SU-DHL-6 (cell line): ENCODE results near the gene CCL4L2.
A peak's percentile ranks its signal among the peaks of the same experiment; 100 is the strongest.
"Not testable (repeated sequence)": the region's sequence is repeated elsewhere in the genome, so short reads cannot be mapped to it uniquely, and the experiment has no call there.

Source experiments
- H2AFZ ChIP-seq: fragments of 200-600 bp; sonication (generic); 2 replicates; pipeline ENCODE4 v1.6.1; 2014; ENCODE audit warnings: low read depth, mild to moderate bottlenecking, moderate library complexity, mixed read lengths, antibody characterized with exemption, low read length; ENCODE audit not compliant: severe bottlenecking
- H3F3A ChIP-seq: fragments of 200-600 bp; shearing (Covaris generic); 2 replicates; pipeline ENCODE4 v1.6.0; 2016; ENCODE audit warnings: antibody characterized with exemption, mild to moderate bottlenecking; ENCODE audit not compliant: insufficient read depth
- H3K27ac ChIP-seq: fragments of 200-600 bp; sonication (generic); 2 replicates; pipeline ENCODE4 v1.5.1; 2016; ENCODE audit warnings: low read depth, mild to moderate bottlenecking, low read length, moderate library complexity, mixed read lengths
- H3K27me3 ChIP-seq: fragments of 200-600 bp; sonication (generic), shearing (Covaris generic); 2 replicates; pipeline ENCODE4 v1.6.0; 2014; ENCODE audit warnings: mild to moderate bottlenecking, low read length
- H3K36me3 ChIP-seq: fragments of 200-600 bp; sonication (generic); 2 replicates; pipeline ENCODE4 v1.6.1; 2014; ENCODE audit warnings: mild to moderate bottlenecking, low read length, mixed read lengths
- H3K4me2 ChIP-seq: fragments of 300-600, 200-600 bp; shearing (Covaris generic), sonication (generic); 2 replicates; pipeline ENCODE4 v1.6.0; 2014; ENCODE audit warnings: low read length, low read depth, mild to moderate bottlenecking; ENCODE audit not compliant: poor library complexity, severe bottlenecking
- H3K4me3 ChIP-seq: fragments of 200-600 bp; sonication (generic); 2 replicates; pipeline ENCODE4 v1.5.1; 2014; ENCODE audit warnings: antibody characterized with exemption, low read length, mild to moderate bottlenecking, mixed read lengths; ENCODE audit not compliant: insufficient read depth, poor library complexity, severe bottlenecking
- H3K79me2 ChIP-seq: fragments of 200-600 bp; sonication (generic); 2 replicates; pipeline ENCODE4 v1.6.1; 2014; ENCODE audit warnings: mild to moderate bottlenecking, low read length, moderate library complexity; ENCODE audit not compliant: insufficient read depth
- H3K9ac ChIP-seq: fragments of 200-600 bp; sonication (generic); 2 replicates; pipeline ENCODE4 v1.7.0; 2014; ENCODE audit warnings: mild to moderate bottlenecking, low read length
- H3K9me2 ChIP-seq: fragments of 200-600 bp; sonication (generic); replicated peaks from 2 replicates; pipeline ENCODE4 v1.6.1; 2014; ENCODE audit warnings: low read length; ENCODE audit not compliant: insufficient read depth
- H3K9me3 ChIP-seq: fragments of 200-600 bp; sonication (generic); 2 replicates; pipeline ENCODE4 v1.6.1; 2014; ENCODE audit warnings: low read length, mixed read lengths; ENCODE audit not compliant: insufficient read depth
- H4K20me1 ChIP-seq: fragments of 200-600 bp; sonication (generic); 2 replicates; pipeline ENCODE4 v1.6.1; 2014; ENCODE audit warnings: low read depth, mild to moderate bottlenecking, antibody characterized with exemption, low read length, moderate library complexity, mixed read lengths
- EZH2phosphoT487 ChIP-seq: fragments of 200-600 bp; sonication (generic), shearing (Covaris generic); conservative IDR thresholded peaks from 2 replicates; pipeline ENCODE4 v1.6.1; 2018; ENCODE audit warnings: mild to moderate bottlenecking, antibody characterized with exemption, low read length, moderate library complexity, mixed read lengths
- TF ChIP-seq, protein P1 (sequence below): fragments of 200-600 bp; sonication (generic); IDR thresholded peaks from one replicate; pipeline ENCODE4 v1.5.1; 2017; ENCODE audit warnings: antibody characterized with exemption, mild to moderate bottlenecking, low read length, moderate library complexity; ENCODE audit not compliant: insufficient read depth, poor library complexity, severe bottlenecking

The CCL4L2 gene

DNA sequence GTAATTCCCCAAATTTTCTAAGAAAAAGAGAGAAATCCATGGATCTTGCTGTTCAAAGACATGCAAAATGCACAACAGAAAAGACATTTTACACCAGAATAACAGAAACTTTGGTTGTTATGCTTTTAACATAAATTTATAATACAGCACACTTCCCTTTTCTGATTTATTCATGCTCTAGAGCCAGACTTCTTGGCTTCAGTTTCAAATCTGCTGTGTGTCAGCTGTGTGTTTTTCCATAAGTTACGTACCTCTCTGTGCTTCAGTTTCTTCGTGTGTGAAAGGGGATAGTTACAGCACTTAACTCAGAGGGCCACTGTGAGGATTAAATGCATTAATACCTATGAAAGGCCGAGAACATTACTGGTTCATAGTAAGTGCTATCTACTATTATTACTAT is 7.5 kb upstream of the CCL4L2 start:
- Histone ChIP-seq H3K4me2 (peak overlapping the region; percentile 27), H3K9ac (peak overlapping the region; percentile 4; the same call in 1 of the 2 replicates), H3K27ac (peak overlapping the region; percentile 35), H3K4me3 (no peak overlapping the region), H4K20me1 (no peaks in the 10 kb centered on the region), H3K27me3 (no peaks in the 10 kb centered on the region), H3K9me3 (no peaks in the 10 kb centered on the region), H3F3A (no peaks in the 10 kb centered on the region), H3K9me2 (no peaks in the 10 kb centered on the region), H3K79me2 (no peaks in the 10 kb centered on the region), H2AFZ (peak overlapping the region; percentile 0), H3K36me3 (no peaks in the 10 kb centered on the region)
- no peak for TF ChIP-seq EZH2phosphoT487
- TF ChIP-seq, protein P1, sequence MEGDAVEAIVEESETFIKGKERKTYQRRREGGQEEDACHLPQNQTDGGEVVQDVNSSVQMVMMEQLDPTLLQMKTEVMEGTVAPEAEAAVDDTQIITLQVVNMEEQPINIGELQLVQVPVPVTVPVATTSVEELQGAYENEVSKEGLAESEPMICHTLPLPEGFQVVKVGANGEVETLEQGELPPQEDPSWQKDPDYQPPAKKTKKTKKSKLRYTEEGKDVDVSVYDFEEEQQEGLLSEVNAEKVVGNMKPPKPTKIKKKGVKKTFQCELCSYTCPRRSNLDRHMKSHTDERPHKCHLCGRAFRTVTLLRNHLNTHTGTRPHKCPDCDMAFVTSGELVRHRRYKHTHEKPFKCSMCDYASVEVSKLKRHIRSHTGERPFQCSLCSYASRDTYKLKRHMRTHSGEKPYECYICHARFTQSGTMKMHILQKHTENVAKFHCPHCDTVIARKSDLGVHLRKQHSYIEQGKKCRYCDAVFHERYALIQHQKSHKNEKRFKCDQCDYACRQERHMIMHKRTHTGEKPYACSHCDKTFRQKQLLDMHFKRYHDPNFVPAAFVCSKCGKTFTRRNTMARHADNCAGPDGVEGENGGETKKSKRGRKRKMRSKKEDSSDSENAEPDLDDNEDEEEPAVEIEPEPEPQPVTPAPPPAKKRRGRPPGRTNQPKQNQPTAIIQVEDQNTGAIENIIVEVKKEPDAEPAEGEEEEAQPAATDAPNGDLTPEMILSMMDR = no peak

DNA sequence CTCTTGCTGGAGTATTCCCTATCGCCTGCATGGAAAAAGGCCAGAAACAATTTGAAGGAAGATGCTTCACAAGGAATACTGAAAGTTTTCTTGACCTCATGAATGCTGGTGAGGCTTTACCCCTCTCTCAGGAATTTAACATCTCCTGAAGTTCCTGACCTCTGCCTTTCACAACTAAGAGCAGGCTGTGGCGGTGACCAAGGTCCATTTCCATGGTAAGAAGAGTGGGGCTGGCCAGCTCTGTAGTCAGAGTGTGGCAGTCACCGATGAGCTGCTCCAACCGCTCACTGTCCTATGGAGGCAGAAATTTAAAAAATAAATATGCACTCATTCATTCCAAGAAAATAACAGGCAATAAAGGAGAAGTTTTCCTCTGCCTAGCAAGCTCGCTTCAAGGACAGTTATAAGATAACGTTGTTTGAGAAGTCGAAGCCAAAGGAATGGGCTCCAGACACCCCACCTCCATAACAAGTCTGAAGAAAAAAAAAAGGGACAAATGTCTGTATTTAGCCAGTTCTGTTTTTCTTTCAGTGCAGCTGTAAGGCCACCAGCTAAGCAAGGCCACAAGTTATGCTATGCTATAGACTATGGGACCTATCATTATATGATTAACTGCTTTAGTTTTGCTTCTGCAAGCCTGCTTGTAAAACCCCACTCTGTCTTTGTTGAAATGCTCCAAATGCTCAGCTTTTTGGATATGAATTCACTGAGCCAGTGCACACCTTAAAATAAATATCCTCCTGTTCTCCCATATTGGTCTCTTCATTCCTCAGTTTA is 6.0 kb upstream of the CCL4L2 start:
- Histone ChIP-seq H2AFZ (no peak overlapping the region), H3K4me2 (no peak overlapping the region), H3K27me3 (no peaks in the 10 kb centered on the region), H3F3A (no peaks in the 10 kb centered on the region), H3K9ac (no peak overlapping the region), H3K27ac (no peak overlapping the region), H3K79me2 (no peaks in the 10 kb centered on the region), H3K4me3 (no peak overlapping the region), H3K36me3 (no peaks in the 10 kb centered on the region), H3K9me2 (no peaks in the 10 kb centered on the region), H3K9me3 (no peaks in the 10 kb centered on the region), H4K20me1 (no peaks in the 10 kb centered on the region)
- no peak for TF ChIP-seq EZH2phosphoT487
- TF ChIP-seq, protein P1 = no peak

DNA sequence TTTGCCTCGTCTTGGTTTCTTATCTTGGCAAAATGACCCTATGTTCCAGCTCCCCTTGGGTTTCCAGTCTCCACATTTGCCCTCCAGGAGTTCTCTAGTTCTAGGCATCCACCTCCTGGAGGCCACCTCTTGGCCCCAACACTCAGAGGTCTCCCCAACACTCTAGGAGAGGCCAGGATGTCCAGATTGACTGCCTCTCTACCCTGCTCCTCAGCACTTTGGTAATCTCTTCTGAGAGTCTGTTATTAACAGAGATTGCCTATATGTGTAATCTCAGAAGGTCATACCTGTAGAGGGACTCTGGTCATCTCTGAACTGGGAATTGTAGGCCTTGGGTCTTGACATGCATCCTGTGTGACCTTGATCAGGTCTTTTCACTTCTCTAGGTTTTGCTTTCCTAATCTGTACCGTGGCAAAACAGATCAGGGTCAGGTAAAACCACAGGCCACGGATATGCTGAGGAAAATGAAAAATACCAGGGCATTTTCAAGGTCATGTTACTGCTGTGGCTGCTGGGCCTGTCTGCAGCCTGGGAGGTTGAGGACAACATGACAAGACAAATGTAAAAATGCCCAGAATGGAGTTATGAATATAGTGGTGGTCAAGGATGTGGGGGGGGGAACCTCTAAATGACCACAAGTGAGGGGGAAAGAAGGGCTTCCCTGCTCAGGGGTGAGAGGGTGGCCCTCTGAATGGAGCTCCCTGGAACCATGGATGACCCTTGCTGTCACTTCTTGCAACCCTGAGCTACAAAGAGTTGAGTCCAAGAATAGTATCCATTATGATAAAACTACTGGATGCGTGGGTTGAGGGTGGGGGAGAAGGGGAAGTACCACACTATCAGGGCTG is 5.0 kb upstream of the CCL4L2 start:
- H3K27ac ChIP-seq = no peak overlapping the region
- no peaks in the 10 kb centered on the region for H3K79me2 ChIP-seq
- no peaks in the 10 kb centered on the region for H3F3A ChIP-seq
- H3K36me3 ChIP-seq = no peaks in the 10 kb centered on the region
- H2AFZ ChIP-seq = no peak overlapping the region
- H4K20me1 ChIP-seq = no peaks in the 10 kb centered on the region
- H3K4me3 ChIP-seq = no peak overlapping the region
- H3K27me3 ChIP-seq = no peaks in the 10 kb centered on the region
- H3K9me3 ChIP-seq = no peaks in the 10 kb centered on the region
- TF ChIP-seq EZH2phosphoT487 = no peak
- TF ChIP-seq, protein P1 = no peak
- no peak overlapping the region for H3K9ac ChIP-seq
- H3K4me2 ChIP-seq = no peak overlapping the region
- H3K9me2 ChIP-seq = no peaks in the 10 kb centered on the region

DNA sequence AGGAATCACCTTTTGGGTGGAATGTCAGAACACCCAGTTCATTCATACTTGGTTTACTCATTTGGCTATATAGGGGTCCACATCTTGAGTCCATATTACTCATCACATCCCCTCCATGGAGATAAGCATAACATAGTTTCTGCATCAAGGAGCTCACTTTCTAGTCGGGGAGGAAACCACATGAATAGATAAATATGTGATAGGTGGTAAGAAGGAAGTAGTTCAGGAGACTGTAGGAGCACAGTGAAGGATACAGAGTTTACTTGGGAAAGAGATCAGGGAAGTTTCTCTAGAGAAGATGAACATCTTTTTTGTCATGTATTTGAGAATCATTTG is 4.4 kb upstream of the CCL4L2 start:
- H3K9me3 ChIP-seq, H3K9ac ChIP-seq, H3K4me2 ChIP-seq, H3K27ac ChIP-seq, H3K9me2 ChIP-seq, H3K36me3 ChIP-seq, H2AFZ ChIP-seq, H3K27me3 ChIP-seq, H3F3A ChIP-seq, H3K4me3 ChIP-seq, H3K79me2 ChIP-seq, H4K20me1 ChIP-seq: not testable (repeated sequence)

DNA sequence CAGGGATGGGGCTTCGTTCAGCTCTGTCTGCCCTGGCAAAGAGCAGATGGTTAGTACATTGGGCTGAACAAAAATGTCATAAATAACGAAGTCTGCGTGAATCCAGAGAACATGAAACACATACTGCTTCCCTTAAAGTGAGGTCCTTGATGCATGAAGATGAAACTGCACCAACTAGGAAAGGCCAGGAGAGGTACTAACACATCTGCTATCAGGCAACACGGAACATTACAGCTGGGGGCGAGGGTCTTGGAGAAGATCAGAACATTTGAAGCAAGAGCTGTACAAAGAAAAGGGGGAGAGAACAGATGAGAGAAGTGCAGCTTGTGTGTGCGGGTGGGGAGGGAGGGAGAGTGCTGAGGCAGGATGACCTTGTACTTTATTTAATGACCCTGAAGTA is 3.5 kb upstream of the CCL4L2 start:
- not testable (repeated sequence) for H3F3A ChIP-seq, H3K4me2 ChIP-seq

More for the DNA sequence above, 3.5 kb upstream of the CCL4L2 start:
- H3K27me3 ChIP-seq, H2AFZ ChIP-seq, H4K20me1 ChIP-seq, H3K4me3 ChIP-seq, H3K27ac ChIP-seq, H3K9ac ChIP-seq, H3K79me2 ChIP-seq, H3K36me3 ChIP-seq, H3K9me3 ChIP-seq, H3K9me2 ChIP-seq: not testable (repeated sequence)
